Brain microvascular endothelial cell (primary cell): ENCODE data around the gene PTCH1.

Source experiments
- DNase-seq: peaks from one replicate; pipeline ENCODE4 v3.0.0-alpha.2; 2020
- H3K27ac ChIP-seq: fragments of 250-450 bp; sonication (Bioruptor Pico); 2 replicates; pipeline ENCODE4 v1.5.1; 2020; ENCODE audit warnings: mild to moderate bottlenecking, moderate library complexity
- H3K27me3 ChIP-seq: fragments of 250-450 bp; sonication (Bioruptor Pico); replicated peaks from 2 replicates; pipeline ENCODE4 v1.5.1; 2020; ENCODE audit warnings: mild to moderate bottlenecking
- H3K36me3 ChIP-seq: fragments of 250-450 bp; sonication (Bioruptor Pico); replicated peaks from 2 replicates; pipeline ENCODE4 v1.5.1; 2020; ENCODE audit warnings: mild to moderate bottlenecking
- H3K4me3 ChIP-seq: 2 replicates; pipeline ENCODE4 v1.5.1; 2011; ENCODE audit warnings: low read depth, mild to moderate bottlenecking, control low read depth, low read length, moderate library complexity
- in situ Hi-C: cut with HindIII; loops from 2 replicates; pipeline ENCODE4 v1.10.0; 2017; ENCODE audit warnings: low sequenced_read_pairs, low pct_ligation_motif_present
- TF ChIP-seq, protein P1 (sequence below): IDR thresholded peaks from 2 replicates; pipeline ENCODE4 v1.5.1; 2011; ENCODE audit warnings: low read depth, mild to moderate bottlenecking, moderate library complexity, low read length, control low read depth, inconsistent platforms; ENCODE audit errors: missing control alignments

The PTCH1 gene

GRCh38 chr9:95437559-95437958, 79.2 kb downstream of the PTCH1 start:
- TF ChIP-seq, protein P1, sequence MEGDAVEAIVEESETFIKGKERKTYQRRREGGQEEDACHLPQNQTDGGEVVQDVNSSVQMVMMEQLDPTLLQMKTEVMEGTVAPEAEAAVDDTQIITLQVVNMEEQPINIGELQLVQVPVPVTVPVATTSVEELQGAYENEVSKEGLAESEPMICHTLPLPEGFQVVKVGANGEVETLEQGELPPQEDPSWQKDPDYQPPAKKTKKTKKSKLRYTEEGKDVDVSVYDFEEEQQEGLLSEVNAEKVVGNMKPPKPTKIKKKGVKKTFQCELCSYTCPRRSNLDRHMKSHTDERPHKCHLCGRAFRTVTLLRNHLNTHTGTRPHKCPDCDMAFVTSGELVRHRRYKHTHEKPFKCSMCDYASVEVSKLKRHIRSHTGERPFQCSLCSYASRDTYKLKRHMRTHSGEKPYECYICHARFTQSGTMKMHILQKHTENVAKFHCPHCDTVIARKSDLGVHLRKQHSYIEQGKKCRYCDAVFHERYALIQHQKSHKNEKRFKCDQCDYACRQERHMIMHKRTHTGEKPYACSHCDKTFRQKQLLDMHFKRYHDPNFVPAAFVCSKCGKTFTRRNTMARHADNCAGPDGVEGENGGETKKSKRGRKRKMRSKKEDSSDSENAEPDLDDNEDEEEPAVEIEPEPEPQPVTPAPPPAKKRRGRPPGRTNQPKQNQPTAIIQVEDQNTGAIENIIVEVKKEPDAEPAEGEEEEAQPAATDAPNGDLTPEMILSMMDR = no peak
- Histone ChIP-seq H3K27me3 (no peaks in the 10 kb centered on the region), H3K27ac (no peak overlapping the region), H3K36me3 (no peaks in the 10 kb centered on the region), H3K4me3 (no peak overlapping the region)
- in situ Hi-C loops = no loop called here
- DNase-seq = no peak

DNA sequence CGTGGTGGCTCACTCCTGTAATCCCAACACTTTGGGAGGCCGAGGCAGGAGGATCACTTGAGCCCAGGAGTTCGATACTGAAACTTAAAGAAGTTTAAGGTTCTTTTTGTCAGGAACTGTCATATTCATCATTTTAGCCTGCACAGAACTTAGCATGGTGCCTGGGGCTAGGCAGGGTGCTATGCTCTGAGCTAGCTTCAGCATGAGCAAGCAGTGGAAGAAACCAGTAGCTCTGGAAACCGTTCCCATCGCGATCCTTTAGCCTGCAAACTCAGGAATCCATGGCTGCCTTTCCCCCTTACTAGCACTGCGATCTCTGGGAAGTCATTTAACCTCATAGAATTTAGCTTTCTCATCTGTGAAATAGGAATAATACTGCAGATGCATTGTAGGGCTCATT, 80.4 kb downstream of the PTCH1 start:
- DNase-seq = no peak
- TF ChIP-seq, protein P1 = no peak
- H3K27ac ChIP-seq = no peak overlapping the region
- H3K4me3 ChIP-seq = no peak overlapping the region
- H3K36me3 ChIP-seq = no peaks in the 10 kb centered on the region
- no peaks in the 10 kb centered on the region for H3K27me3 ChIP-seq
- in situ Hi-C loops = no loop called here

DNA sequence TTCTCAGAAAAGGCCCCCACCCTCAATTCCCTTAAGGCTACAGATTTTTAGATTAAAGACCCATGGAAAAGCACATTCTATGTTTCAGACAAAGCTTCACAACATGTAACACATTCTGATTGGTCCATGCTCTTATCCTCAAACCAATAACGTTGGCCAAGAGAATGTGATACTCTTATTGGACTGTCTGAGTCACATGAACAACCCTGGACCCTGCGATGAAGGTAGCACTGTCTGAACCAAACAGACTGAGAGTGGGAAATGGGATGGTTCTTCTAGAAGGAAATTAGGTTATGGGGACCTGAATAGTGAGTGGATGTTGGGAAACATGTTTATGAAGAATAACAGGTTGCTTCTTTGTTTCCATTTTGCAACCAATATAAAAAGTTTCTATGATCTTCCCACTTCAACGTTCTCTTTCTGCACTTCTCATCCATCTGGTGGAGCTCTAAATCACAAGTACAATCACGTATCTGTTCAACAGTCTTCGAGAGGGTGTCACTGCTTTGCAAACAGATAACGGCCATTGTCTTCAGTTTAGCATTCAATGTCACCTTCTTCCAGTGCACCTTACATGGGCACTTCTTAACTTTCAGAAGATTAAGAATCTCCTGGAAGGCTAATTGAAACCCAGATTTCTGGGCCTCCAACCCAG, 81.6 kb downstream of the PTCH1 start:
- in situ Hi-C loops = no loop called here
- no peak overlapping the region for H3K27ac ChIP-seq
- H3K27me3 ChIP-seq = no peaks in the 10 kb centered on the region
- TF ChIP-seq, protein P1 = no peak
- H3K4me3 ChIP-seq = no peak overlapping the region
- DNase-seq = no peak
- no peaks in the 10 kb centered on the region for H3K36me3 ChIP-seq

DNA sequence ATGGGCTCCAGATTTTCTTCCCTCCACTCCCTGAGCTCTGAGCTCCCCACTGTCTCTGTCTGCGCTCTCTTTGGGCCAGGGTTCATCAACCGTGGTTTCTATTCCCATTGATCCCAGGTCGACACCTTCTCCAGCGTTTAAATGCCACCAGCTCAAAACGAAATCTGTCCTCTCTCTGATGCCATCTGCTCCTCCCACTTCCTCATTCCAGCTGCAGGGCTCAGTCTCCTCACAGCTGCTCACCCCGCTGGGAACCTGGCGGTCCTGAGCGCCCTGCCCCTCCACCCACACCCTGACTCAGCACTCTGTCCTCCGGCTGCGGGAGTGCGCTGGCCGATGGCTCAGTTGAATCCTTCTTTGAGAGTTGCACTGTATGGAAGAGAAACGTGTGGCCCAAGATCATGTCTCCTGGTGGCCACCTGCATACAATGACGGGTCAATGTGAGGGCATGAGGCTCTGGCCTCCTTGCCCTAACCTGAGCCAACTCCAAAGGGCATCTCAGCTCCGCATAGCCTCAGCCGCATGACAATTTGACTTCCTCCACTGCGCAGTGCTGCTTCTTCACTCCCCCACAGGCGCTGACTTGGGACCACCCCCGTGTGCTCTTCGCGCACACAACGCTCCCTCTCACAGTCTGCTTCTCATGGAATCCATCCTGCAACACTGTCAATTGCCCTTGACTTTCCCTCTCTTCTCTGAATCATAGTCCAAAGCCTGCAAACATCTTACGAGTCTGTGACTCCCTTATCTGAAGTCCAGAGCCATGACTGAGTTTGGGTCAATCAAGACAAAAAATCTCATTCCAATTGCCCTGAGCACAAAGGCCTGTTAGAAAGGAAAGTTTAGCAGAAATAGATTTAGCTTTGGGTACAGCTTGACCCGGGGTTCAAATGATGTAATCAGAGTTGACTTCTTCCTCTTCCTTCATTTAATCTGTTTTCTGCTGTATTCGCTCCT, 82.4 kb downstream of the PTCH1 start:
- in situ Hi-C loops = no loop called here
- Histone ChIP-seq H3K36me3 (no peaks in the 10 kb centered on the region), H3K4me3 (no peak overlapping the region), H3K27ac (no peak overlapping the region), H3K27me3 (no peaks in the 10 kb centered on the region)
- TF ChIP-seq, protein P1 = no peak
- no peak for DNase-seq

DNA sequence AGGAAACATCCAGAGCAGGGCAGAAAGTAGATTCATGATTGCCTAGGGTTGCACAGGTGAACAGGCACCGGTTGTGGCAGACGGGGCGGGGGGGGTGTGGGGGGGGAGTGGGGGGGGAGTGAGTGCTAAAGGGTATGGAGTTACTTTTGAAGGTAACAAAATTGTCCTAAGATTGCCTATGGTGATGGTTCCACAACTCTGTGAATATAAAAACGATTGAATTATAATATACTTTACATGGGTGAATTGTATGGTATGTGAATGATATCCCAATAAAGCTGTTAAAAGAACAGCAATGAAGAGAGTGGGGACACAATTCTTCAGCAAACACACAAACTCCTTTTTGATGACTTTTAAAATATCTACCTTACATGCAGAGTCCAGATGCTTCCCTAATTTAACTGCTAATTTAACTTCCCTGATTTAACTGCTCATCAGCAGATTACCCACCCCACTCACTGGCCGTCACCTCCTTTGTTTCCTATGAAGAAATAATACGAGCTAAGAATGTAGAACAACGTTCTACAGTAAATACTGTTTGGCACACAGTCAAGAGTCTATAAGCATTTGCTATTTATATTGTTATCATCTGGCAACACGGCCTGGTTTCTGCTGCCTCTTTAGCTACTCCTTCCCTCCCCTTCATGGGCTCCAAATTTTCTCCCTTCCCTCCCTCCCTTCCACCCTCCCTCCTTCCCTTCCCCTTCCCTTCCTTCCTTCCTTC, 83.5 kb downstream of the PTCH1 start:
- H3K36me3 ChIP-seq = no peaks in the 10 kb centered on the region
- TF ChIP-seq, protein P1 = no peak
- no peak for DNase-seq
- H3K27me3 ChIP-seq = no peaks in the 10 kb centered on the region
- in situ Hi-C loops = no loop called here
- no peak overlapping the region for H3K4me3 ChIP-seq
- no peak overlapping the region for H3K27ac ChIP-seq
